ENCODE measurements around the gene UACA.
"Not testable (repeated sequence)": the region's sequence is repeated elsewhere in the genome, so short reads cannot be mapped to it uniquely, and the experiment has no call there.

UACA gene

DNA sequence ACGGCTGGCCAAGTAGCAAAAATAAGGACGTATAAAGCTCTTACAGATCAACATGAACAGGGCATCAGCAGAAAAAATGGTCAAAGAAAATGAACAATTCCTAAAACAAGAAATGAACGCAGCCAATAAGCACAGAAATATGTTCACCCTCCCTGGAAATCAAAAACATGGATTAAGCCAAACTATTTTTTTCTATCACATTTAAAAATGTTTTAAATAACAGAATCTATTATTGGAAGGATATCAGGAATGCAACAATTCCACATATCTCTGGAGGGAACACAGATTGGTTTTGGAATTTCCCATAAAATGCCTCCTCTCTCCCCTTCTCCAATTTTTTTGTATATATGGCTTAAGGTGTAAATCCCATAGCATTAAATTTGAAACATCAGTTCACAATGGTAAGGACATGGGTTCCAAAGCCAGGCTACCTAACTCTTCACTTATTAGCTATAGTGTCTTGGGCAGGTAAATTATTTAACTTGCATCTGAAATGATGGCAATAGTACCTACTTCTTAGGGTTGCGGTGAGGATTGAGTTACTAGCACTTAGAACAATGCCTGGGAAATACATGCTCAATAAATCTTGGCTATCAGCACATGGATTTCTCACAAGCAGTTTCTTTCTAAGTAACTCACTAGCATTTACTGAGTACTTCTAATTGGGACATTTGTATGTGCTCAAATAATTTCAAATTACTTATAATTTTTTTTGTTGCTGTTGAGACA is 10.1 kb downstream of the UACA start:
- DNase-seq, result no peak

DNA sequence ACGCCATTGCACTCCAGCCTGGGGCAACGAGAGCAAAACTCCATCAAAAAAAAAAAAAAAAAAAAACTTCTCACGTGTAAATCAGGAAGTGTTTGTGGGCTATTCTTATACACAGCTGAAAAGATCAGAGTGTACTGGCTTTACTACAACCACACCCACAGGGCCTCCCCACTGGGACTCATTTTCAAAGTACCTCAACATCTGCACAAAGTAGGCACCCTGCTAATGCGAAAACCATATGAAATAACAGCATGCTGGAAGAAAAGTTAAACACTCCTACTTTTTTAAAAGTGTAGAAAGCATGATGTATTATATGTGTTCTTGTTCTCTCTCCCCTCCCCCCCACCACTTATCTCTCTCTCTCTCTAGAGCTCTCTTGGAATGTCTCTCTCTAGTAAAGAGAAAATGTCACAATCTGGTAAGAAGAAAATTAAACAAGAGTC is 11.1 kb downstream of the UACA start:
- no peak for DNase-seq

DNA sequence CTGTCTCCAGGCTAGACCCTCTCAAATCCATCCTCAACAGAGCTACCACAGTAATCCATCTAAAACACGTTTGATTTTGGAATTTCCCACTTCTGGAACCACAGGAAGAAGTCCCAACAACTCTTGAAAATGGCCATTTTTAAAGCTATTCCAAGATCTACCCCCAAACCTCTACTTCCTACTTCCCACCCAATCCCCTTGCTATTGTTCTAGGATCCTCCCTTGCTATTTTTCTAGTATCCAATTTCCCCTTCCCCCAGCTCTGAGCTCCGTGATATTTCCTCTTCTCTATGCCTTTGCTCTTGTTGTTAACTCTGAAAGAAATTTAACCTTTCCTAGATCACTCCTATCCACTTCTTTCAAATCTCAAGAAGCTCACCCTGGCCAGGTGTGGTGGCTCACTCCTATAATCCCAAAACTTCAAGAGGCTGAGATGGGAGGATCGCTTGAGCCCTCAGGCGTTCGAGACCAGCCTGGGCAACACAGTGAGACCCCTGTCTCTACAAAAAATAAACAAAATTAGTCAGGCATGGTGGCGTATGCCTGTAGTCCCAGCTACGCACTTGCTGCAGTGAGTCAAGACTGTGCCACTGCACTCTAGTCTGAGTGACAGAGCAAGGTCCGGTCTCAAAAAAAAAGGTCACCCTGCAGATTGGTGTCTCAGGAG is 13.0 kb downstream of the UACA start:
- no peak for DNase-seq

DNA sequence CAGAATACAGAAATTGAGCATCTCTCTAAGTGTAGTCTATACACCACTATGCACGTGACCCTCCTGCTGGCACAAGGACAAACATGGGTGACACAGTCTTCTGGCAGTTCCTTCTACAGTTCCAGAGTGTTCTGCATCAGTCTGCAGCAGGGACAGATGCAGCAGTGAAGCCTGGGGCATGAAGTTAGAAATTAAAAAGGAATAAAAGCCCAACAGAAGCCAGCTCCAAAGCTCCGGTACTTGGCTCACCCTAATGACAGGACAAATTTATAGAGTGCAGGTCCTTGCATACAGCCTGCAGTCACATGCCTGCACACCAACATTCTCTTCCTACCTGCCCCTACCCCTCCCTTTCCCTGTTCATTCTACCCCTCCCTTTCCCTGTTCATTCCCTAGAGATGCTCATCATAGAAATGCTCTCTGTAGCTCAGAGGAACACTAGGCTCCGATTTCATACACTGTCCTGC is 15.0 kb downstream of the UACA start:
- no peak for DNase-seq

DNA sequence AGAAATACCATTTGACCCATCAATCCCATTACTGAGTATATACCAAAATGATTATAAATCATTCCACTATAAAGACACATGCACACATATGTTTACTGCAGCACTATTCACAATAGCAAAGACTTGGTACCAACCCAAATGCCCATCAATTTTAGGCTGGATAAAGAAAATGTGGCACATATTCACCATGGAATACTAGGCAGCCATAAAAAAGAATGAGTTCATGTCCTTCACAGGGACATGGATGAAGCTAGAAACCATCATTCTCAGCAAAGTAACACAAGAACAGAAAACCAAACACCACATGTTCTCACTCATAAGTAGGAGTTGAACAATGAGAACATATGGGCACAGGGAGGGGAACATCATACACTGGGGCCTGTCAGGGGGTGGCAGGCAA is 16.8 kb downstream of the UACA start:
- not testable (repeated sequence) for DNase-seq

DNA sequence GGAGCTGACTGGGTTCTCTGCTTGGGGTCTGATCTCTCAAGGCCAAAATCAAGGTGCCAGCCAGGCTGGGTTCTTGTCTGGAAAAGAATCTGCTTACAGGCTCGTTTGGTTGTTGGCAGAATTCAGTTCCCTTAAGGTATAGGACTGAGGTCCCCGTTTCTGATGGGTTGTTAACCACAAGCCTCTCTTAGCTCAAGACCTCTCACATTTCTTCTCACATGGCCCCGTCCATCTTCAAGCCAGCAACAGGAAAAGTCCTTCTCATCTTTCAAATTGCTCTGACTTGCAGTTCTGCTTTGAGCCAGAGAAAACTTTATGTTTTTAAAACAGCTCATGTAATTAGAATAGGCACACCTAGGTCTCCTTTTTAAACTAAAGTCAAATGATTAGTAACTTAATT is 20.4 kb downstream of the UACA start:
- no peak for DNase-seq

DNA sequence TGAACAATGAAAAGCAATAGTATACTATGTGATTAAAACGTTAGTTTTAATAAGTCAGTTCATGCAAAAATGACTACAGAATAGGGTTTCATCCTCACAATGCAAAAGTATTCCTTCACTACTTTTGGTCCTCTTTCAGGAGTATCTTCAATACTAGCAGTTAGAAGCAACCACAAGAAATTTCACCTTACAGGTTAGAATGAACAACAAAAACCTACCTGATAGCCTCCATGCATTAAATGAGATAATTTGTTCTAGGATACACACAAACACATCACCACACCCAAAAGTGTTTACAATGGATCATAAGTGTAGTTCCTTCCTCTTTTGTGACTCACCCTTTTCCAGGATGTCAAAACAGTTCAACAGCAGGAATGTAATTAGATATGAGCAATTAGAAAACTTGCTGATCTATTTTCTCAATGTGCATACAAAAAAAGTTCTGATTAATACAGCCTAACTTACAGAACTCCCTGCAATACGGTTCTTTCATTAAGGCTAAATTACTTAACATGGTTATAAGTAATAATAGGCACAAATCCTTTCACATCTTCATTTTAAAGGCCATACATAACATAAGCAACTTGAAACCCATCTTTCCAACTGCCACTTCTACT is 21.6 kb downstream of the UACA start:
- no peak for DNase-seq

DNA sequence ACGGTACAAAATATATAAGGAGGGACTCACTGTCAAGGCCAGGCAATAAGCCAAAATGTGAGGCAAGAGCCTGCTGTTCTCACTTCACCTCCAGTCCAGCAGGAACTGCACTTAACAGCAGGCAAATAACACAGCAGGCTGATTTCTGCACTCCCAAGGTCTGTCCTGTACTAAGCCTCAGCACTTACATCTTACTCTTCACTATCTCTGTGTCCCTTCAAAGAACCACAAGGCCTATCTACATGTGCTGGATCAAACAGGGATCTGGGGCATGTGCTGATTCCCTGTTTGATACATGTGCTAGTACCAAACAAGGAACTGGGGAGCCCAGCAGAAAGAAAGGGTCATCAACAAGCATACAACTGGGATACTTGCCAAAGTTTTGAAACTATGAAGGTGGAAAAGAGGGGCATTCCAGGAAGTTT is 22.2 kb downstream of the UACA start:
- DNase-seq, result no peak

DNA sequence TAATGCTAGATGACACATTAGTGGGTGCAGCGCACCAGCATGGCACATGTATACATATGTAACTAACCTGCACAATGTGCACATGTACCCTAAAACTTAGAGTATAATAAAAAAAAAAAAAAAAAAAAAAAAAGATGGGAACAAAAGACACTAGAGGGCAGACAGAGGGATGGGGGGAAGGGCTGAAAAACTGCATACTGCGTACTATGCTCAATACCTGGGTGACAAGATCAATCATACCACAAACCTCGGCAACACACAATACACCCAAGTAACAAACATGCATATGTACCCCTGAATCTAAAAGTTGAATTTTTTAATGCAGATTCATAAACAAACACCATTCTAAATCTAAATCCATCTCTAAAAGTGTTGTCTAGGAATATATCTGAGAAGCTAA is 28.3 kb downstream of the UACA start:
- DNase-seq, result not testable (repeated sequence)

DNA sequence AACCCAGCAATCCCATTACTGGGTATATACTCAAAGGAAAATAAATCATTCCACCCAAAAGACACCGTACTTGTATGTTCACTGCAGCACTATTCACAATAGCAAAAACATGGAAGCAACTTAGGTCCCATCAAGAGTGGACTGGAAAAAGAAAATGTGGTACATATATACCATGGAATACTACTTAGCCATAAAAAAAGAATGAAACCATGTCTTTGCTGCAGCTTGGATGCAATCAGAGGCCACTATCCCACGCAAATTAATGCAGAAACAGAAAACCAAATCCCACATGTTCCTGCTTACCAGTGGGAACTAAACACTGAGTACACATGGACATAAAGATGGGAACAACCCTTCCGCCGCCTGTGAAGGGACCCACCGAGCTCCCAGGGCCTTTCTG is 34.2 kb downstream of the UACA start:
- no peak for DNase-seq

DNA sequence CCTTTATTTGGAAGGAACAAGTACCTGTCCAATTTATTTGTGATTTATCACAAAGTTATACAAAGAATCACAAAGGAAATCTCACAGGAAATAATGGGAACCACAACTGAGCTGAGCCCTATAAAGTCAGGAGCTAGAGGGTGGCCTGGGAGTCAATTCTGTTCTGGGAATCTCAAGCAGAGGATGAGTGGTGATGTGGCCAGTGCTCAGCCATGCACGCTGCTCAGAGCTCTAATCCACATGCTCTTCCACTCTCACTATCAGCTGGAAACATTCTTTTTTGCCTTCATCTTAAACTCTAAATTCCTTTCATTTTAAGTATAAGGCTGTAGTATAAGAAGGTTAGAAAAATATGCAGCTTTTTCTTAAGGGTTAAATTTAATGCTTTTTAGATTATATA is 36.6 kb downstream of the UACA start:
- no peak for DNase-seq

DNA sequence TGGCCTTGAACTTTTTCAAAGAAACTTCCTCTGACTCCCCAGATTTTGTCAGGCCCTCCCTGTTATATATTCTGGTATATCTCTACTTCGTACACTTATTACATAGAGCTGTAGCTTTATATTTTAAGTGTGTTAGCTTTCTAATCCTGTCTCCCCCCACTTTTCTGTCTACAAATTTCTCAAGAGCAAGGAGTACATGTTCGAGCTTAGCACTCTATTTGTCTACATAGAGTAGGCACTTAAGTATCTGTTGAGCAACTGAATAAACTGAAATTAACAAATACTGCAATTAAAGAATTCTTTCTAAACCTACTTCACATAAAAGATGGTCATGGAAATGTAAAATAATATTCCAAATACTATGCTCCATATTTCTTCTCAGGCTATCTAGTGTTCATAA is 39.4 kb downstream of the UACA start:
- no peak for DNase-seq

DNA sequence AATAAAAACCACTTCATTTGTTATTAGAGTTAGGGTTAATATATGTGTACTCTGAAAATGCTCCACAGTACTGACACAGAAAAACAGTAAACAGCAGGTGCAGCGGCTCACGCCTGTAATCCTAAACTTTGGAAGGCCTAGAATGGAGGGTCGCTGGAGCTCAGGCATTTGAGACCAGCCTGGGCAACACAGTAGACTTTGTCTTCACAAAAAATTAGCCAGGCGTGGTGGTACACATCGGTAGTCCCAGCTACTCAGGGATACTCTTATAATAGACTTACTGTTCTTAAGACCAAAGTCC is 40.3 kb downstream of the UACA start:
- DNase-seq, result no peak

DNA sequence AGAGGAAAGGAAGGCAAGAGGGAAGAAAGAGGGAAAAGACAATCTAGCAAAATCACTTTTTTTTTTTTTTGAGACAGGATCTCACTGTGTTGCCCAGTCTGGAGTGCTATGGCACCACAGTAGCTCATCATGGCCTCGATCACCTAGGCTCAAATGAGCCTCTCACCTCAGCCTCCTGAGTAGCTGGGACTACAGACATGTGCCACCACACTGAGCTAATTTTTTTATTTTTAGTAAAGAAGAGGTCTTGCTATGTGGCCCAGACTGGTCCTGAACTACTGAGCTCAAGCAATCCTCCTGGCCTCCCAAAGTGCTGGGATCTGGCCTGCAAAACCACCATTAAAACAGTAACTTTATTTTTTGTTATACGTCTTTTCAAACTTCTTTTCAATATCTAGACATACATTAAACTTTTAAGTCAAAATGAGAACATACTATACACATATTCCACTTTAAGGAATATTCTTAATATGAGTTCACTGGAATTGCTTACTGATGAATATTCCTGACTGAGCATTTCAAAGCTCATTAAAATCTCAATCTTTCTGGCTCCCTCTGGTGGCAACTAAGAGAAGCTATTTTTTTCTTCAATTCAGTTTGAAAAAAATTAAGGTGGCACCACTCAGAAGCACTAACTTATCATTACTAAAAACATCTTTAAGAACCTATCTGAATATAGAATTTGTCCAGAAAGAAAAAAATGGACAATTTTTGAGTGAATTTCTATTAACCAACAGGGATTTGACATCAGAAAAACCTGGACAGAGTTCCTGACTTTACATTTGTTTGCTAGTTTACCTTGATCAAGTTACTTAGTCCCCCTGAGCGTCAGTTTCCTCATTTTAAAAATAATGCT is 40.9 kb downstream of the UACA start:
- DNase-seq, result no peak

DNA sequence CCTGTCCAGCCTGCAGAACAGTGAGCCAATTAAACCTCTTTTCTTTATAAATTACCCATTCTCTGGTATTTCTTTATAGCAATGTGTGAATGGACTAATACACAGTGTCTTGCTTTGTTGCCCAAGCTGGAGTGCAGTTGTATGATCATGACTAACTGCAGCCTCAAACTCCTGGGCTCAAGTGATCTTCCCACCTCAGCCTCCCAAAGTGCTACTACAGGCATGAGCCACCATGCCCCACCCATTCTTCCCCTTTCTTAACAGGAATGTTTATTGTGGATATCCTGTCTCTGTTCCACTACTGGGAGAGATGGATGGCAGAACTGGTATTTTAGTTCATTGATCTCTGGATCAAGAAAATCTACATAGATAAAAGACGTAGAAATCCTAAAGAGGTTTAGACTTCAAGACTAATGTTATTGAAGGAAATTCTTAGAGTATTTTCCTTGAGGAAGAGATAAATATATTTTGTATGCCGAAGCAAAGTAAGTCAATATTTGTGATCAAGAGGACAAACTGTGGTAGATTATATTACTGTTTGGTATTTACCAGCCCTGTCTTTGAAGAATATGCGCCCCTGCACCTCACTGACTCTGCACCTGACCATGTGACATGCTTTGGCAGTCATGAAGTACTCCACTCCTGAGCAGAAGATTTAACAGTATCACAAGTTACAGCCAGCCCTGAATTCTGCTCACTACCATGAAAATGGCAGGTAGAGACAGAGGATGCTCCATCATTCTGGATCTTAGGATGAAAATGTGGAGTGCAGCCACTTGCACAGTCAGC is 42.9 kb downstream of the UACA start:
- no peak for DNase-seq

DNA sequence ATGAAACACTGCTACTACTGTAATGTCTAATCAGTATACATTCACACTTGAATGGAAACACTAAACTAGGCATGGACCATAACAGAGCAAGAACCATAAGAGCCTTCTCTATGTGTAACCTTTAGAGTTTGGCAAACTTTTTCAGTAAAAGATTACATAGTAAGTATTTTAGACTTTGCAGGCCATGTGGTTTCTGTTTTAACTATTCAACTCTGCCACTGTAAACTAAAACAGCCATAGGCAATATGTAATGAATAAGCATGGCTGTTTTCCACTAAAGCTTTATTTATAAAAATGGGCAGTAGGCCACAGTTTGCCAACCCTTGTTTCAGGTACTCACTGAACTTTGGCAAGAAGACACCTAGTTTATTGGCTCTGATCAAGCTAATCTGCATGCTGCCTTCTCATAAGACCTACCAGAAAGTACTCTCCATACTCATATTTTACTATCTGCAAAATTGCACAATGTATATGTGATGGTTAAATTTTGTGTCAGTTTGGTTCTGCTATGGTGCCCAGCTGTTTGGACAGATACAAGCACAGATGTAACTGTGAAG is 46.0 kb downstream of the UACA start:
- DNase-seq, result no peak

DNA sequence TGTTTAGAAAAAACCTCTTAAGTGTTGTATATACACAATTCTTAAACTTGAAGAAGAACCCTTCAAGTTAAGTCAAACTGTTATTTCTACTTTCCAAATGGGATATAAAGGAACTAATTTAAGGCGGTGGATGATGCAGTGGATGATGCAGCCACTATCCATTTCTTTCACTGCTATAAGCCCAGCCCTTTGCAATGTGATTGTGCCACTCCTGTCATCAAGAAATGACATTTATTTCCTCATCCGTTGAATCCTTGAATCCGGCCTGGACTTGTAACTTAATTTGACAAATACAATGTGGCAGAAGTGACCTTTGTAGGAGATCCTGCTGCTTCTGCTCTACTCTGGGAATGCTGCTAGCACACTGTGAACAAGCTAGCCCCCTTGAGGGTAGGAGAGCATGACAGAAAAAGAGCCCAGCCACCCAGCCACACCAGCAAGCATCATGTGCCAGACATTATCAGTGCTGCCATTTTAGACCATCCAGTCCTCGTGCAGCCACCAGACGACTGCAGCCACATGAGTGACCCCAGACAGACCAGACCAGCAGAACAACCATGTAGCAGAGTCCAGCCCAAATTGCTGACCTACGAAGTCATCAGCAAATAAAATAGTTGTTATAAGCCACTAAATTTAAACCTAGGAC is 47.4 kb downstream of the UACA start:
- DNase-seq, result no peak

DNA sequence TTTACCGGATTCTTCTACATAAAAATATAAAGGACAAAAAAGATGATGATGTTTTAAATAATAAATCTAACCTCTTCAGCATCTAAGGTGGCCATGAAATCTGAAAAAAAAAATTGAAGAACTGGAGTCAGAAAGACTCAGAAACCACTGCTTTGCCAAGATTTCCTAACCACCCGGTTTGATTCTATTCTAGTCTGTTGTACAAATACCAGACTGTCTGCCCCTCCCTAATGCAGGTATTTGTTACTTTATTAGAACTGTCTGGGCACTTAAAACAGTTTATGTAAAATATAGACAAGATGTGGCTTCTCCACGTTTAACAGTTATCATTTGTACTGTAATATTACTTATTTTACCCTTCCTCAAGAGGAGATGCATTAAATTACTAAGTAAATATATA is 48.8 kb downstream of the UACA start:
- no peak for DNase-seq

DNA sequence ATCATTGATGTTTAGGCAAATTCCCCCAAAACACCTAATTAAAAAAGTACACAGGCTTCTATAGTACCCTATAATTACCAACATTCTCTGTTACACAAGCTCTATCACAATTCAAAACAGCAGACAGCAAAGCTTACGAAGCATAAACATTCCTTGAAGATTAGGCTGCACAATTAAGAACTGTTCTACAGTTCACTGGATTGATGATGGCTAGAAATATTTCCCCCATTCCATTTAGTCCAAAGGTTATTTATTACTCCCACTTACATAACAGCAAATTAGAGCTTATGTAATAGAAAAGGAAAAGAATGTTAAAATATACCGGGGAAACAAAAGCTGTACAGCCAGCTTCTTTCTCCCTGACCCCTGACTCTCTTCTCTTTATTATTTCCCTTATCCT is 49.3 kb downstream of the UACA start:
- DNase-seq, result no peak

DNA sequence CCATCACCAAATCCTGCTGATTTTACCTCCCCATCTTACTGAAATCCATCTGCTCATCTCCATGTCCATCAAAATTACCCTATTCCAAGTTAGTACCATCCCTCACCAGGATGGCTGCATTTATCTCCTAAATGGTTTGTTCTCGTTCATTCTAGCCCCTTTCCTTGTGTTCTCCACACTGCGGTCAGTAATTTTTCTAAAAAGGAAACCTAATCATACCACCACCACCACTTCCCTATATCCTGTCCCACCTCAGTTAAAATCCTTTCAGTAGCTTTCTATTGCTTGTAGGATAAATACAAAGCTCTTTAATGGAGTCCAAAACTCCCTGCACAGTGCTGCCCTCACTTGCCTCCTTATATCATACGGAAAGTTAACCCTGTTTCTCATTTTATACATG is 51.1 kb downstream of the UACA start:
- DNase-seq, result no peak

DNA sequence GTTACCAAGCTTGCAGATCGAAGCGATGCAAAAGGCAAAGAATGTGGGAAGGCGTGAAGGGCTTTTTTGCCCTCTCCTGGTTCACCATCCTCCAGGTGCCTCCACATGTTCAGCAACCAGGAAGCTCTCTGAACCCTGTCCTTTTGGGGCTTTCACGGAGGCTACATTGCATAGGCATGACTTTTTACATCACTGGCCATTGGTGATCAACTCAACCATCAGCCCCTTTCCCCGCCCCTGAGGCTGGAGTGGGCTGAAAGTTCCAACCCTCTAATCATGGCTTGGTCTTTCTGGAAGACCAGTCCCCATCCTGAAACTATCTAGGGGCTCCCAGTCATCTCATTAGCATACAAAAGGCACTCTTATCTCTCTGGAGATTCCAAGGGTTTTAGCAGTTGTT is 52.6 kb downstream of the UACA start:
- DNase-seq, result no peak

DNA sequence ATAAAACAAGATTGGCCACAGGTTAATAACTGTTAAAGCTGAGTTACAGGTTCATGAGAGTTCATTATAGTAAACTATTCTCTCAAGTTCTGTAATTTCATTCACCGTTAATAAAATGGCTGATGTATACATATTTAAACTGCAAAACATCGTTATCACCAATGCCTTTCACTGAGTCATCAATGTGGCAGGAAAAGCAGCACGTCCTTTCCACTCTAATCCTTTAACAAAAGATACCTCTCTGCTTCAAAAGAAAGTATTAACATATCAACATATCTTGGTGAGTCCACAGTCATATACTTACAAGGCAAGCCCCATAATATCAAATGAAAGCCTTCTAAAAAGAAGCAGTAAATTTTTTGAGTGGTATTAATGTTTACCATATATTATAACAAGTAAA is 54.5 kb downstream of the UACA start:
- DNase-seq, result no peak

Measured in activated effector memory CD4-positive, alpha-beta T cell treated with anti-CD3 and anti-CD28 coated beads, Interleukin-2, amount 50 U/mL, for 16 hours (primary cell).